ENCODE measurements around the gene ACACA. TPM values are rescaled to one million over a fixed set of nuclear protein-coding genes. Genes with fewer than 3 reads are reported as not detected.
A peak's percentile ranks its signal among the peaks of the same experiment; 100 is the strongest.
"Not testable (repeated sequence)": the region's sequence is repeated elsewhere in the genome, so short reads cannot be mapped to it uniquely, and the experiment has no call there.

Gene ACACA
- total RNA-seq, 1 donor: 24.5 TPM

DNA sequence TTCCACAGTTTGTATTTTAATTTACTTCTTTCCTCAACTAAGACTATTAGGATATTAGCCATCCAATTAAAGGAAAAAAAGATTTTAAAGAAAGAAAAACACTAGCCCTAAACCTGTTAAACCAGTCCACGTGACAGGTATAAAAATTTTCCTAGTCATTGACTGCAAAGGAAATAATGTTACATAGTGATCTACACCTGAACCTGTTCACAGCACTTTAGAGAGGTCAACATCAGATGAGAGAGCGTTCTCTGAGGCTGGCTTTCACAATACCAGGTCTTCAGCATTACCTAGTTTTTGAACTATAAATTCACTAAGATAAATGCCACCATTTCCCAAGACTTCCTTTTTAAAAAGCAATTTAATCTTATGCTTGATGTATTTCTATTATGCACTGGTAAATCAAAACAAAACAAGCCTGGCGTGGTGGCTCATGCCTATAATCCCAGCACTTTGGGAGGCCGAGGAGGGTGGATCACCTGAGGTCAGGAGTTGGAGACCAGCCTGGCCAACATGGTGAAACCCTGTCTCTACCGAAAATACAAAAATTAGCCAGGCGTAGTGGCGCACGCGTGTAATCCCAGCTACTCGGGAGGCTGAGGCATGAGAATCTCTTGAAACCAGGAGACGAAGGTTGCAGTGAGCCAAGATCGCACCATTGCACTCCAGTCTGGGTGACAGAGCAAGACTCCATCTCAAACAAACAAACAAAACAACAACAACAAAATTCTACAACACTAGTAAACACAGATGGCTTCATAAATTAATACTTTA, 49.7 kb downstream of the ACACA start:
- DNase-seq (ENCODE audit: low read depth in 2 of 3, low spot score in 2 of 3): not testable (repeated sequence)

DNA sequence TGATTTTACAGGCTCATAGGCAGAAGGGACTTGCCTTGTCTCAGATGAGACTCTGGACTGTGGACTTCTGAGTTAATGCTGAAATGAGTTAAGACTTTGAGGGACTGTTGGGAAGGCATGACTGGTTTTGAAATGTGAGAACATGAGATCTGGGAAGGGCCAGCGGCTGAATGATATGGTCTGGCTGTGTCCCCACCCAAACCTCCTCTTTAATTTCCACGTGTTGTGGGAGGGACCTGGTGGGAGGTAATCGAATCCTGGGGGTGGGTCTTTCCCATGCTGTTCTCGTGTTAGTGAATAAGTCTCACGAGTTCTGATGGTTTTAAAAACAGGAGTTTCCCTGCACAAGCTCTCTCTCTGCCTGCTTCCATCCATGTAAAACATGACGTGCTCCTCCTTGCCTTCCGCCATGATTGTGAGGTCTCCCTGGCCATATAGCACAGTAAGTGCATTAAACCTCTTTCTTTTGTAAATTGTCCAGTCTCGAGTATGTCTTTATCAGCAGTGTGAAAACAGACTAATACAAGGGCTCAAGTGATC, 59.7 kb downstream of the ACACA start:
- DNase-seq (ENCODE audit: low read depth in 2 of 3, low spot score in 2 of 3): not testable (repeated sequence)

DNA sequence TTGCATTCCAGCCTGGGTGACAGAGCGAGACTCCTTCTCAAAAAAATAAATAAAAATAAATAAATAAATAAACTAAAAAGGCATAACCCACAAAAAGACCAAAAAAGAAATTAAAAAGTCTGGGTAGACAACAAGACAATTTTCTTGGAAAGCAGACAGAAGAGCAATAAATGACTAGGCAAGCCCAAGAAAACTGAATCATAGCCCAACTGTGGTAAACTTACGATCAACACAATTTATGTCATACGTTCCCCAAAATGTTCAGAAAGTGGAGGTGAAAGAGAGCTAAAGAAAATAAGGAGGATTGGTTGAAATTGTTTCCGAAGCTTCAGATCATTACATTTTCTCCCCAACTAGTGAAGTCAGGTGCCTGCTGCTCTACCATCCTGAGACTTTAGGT, 62.1 kb downstream of the ACACA start:
- no peak for DNase-seq (ENCODE audit: low read depth in 2 of 3, low spot score in 2 of 3)

DNA sequence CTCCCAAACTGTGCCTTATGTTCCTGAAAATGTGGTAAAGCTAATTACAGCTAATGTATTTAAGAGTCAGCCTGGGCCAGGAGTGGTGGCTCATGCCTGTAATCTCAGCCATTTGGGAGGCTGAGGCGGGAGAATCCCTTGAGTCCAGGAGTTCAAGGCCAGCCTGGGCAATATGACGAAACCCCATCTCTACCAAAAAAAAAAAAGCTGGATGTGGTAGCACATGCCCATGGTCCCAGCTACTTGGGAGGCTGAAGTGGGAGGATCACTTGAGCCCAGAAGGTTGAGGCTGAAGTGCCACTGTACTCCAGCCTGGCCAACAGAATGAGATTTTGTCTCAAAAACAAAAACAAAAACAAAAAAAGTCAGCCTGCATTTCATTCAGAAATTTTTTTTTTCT, 64.0 kb downstream of the ACACA start:
- no peak for DNase-seq (ENCODE audit: low read depth in 2 of 3, low spot score in 2 of 3)

DNA sequence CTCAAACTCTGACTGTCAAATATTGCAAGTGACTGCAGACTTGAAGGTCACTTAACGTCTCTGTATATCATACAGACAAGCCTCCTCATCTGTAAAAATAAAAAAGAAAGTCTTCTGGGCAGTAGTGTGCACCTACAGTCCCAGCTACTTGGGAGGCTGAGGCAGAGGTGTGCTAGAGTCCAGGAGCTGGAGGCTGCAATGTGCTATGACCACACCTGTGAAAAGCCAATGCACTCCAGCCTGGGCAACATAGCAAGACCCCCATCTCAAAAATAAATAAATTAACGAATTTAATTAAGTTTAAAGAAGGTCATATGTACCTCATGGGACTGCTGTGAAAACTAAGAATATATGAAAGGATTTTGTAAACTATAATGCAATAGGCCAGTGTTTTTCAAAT, 65.8 kb downstream of the ACACA start:
- no peak for DNase-seq (ENCODE audit: low read depth in 2 of 3, low spot score in 2 of 3)

DNA sequence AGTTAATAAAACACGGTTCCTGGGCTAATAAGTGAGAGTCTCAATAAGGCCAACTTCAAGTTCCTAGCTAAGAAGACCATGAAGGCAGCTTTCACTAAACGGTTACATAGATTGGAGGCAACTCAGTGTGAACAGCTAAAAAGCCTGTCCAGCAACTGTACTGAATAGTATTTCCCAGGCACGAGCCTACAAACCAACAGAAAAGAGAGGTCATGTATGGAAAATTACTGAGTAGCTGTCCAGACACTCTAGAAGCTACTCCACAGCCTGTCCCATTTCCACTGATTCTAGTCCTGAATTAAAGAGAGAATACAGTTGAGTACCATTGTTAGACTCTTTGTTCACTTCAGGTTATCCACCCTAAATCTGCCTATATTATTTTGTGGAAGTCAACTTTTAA, 67.3 kb downstream of the ACACA start:
- DNase-seq (ENCODE audit: low read depth in 2 of 3, low spot score in 2 of 3): no peak

DNA sequence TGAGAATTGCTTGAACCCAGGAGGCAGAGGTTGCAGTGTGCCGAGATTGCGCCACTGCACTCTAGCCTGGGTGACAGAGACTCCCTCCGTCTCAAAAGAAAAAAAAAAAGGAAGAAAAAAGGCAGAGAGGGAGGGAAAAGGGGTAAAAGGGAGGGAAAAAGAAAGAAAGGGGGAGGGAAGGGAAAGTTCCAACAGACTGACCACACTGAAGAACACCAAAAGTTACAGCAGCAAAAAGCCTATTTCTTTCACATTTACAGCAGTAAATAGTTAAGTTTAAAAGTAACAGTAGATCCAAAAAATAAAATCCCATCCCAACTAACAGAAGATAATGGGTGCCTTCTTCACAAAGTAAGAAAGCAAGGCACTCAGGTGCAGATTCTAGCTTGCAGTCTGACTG, 67.8 kb downstream of the ACACA start:
- DNase-seq (ENCODE audit: low read depth in 2 of 3, low spot score in 2 of 3): no peak

DNA sequence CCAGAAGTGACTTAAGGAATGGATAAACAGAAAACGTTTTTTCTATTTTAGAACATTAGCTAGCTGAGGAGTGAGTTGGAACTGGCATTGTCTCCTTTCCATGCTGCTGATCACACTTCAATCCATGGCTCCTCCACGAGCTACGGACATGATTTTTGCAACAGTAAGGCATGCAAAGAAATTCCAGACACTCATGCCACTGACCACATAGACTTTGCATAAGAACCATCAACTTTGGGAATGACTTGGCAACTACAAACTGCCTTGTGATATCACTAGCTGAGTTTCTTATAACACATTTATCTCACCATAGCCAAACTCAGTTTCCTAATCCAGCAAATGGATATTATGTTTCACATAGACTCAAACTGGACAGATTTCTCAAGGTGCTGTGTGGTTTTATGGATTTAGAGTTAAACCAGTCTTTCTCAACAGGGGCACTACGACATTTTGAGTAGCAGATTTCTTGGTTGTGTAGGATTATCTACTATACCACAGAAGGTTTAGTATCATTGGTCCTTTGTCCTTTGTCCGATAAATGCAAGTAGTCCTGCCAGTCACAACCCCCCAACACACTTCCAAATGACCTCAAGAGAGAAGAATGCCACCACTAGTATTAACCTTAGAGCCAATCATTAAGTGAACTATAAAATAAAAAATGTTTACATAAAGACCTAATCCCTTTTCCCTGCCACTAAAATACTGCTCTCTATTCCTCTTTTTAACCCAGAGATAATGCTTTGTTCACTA, 79.1 kb downstream of the ACACA start:
- no peak for DNase-seq (ENCODE audit: low read depth in 2 of 3, low spot score in 2 of 3)

DNA sequence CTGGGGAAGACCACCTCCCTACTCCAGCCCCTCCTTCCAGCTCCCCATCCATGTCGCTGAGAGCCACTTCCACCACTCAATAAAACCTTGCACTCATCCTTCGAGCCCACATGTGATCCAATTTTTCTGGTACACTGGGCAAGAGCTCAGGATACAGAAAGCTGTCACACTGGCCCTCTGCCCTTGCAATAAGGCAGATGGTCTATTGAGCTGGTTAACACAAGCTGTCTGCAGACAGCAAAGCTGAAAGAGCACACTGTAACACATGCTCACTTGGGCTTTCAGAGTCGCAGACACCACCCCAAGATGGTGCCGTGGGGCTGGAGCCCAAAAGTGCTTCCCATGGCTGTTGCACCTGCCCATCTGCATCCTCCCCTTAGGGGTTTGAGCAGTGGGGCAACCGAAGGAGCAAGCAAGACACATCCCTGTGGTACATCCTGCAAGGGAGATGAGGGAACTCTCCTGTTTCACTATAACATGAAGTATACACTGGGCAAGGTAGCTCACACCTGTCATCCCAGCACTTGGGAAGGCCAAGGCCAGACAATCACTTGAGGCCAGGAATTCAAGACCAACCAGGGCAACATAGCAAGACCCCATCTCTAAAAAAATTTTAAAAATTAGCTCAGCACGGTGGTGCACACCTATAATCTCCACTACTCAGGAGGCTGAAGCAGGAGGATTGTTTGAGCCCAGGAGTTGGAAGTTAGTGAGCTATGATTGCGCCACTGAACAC, 83.6 kb downstream of the ACACA start:
- DNase-seq (ENCODE audit: low read depth in 2 of 3, low spot score in 2 of 3): no peak

DNA sequence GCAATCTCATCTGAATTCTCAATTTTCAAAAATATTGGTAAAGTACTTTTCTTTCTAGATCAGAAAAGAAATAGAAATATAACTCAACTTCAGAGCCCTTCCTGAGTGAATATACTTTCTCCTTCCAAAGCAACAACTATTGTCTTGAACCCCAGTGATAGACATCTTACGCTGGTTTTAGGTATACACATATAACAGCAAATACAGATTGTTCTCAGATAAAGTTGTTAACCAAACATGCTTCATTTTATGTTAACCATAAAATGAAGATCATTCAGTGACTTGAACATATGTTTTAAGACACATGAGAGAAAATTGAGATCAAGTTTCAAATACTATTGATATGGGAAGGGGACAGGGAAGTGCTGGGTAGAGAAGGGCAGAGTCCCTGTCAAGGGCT, 84.5 kb downstream of the ACACA start:
- no peak for DNase-seq (ENCODE audit: low read depth in 2 of 3, low spot score in 2 of 3)

DNA sequence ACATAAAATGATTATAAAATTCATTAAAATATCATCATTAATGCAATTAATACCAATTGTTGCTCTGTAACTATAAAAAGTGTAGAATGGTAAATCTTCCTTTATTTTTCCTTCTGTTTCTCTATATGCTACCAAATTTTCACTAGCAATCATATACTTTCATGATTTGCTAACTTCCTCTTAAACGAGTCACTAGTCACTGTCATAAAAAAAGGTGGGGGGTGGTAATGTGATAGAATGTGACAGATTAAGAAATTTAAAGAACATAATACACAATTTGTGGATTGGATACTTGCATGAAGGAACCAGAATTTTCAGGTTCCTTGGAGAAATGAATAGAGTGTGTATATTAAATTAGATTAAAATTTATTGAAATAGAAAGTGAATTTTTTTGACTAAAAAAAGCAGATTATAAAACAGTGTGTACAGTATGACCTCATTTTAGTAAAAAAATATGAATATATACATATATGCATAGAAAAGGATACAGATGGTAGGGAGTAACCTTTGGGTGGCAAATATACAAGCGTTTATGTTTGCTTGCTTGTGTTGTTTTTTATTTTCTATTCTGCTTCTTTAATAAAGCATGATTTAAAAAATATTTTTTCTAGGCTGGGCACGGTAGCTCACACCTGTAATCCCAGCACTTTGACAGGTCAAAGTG, 87.6 kb downstream of the ACACA start:
- DNase-seq (ENCODE audit: low read depth in 2 of 3, low spot score in 2 of 3): peak in 1 of 3 donors; percentile 28

DNA sequence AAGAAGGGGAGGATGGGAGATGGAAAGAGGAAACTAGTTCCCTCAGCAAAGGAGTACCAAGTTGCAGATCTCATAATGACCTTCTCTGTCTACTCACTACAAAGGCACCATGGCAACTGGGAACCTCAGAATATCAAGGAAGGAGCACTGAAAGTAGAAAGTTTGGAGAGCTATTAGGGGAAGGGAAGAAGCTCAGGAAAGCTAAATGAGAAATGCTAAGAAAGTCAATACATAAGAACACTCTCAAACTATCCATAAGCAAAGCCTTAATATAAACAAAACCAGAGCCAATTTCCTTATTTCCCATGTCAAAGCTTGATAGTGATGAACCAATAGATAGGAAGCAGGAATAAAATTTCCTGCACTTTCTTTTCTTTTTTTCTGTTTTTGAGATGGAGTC, 88.8 kb downstream of the ACACA start:
- no peak for DNase-seq (ENCODE audit: low read depth in 2 of 3, low spot score in 2 of 3)

DNA sequence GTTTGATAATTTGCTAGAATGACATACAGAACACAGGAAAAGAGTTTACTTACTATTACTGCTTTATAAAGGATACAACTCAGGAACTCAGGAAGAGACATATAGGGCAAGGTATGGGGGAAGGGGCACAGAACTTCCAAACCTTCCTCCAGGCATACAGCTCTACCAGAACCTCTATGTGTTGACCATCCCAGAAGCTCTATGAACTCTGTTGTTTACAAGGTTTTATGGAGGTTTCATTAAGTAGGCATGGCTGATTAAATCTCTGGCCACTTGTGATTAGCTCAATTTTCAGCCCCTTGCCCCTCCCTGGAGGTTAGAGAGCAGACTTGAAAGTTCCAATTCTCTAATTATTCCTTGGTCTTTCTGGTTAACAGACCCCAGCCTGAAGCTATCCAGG, 91.0 kb downstream of the ACACA start:
- DNase-seq (ENCODE audit: low read depth in 2 of 3, low spot score in 2 of 3): no peak

DNA sequence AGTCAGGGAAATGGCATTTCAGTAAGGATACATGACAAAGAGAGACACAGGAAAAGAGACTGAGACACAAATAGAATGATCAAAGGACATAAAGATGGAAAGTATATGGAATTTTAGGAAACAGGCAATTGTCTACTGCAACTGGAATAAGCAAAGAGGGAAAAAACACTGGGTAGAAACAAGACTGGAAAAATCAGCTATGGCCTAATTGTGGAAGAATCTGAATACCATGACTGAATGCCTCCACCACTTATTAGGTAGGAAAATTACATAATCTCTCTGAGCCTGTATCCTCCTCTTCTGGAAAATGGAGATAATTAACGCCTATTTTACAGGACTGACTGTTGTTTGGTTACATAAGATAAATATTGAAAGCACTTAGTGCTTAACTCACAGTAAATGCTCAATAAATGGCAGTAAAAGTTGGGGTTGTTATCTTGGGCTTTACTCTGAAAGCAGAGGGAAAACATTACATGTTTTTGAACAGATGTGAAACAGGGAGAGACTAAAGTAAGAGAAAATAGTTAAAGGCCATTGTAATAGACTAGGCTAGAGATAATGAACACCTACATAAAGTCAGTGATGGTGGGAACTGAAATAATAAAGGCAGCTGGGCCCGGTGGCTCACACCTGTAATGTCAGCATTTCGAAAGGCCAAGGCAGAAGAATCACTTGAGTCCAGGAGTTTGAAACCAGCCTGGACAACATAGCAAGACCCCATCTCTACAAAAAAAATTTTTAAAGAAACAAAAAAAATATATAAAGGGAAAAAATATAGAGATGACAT, 94.3 kb downstream of the ACACA start:
- DNase-seq (ENCODE audit: low read depth in 2 of 3, low spot score in 2 of 3): no peak

DNA sequence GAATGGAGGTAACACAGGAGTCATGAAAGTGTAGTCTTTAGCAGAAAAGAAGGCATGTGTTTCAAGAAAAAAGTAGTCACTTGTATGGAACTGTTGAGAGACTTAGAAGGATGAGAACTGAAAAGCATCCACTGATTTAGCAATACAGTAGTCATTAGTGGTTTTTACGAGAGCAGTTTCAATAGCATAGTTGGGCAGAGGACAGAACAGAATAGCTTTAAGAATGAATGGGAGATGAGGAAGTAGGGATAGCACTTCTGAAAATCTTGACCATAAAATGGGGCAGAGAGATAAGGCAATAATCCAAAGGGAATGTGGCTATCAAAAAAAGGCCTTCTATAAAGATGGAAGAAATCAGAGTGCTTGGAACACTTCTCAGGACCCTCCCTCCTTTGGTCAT, 95.7 kb downstream of the ACACA start:
- no peak for DNase-seq (ENCODE audit: low read depth in 2 of 3, low spot score in 2 of 3)

DNA sequence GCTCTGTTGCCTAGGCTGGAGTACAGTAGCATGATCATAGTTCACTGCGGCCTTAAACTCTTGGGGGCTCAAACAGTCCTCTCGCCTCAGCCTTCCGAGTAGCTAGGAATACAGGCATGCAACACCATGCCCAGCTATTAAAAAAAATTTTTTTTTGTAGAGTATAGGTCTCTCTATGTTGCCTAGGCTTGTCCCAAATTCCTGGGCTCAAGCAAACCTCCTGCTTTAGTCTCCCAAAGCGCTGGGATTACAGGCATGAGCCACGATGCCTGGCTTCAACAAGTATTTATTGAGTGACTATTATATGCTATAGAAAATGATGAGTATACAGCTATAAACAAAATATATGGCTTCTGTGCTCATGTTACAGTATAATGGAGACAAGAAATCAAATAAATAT, 97.6 kb downstream of the ACACA start:
- DNase-seq (ENCODE audit: low read depth in 2 of 3, low spot score in 2 of 3): no peak

DNA sequence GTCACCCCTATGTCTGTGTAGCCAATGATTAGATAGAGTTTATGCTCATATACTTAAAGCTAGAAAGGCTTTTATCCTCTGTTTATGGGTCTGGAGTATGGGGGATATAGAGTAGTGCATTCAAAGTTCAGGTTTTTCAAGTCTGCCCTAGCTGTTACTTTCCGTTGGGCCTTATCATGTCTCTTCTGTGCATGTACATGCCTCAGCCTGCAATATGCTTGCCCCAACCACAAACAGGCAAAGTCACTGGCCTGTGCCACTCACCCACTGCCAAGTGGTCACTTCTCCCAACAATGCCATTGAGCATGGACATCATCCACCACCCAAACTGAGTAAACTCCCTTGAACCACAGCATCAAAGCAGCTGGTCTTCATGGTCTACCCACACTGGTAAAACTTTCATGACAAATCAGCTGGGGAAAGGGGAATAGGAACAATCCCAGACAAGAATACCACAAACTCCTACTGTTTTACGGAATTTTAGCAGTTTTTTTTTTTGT, 101.2 kb downstream of the ACACA start:
- no peak for DNase-seq (ENCODE audit: low read depth in 2 of 3, low spot score in 2 of 3)

DNA sequence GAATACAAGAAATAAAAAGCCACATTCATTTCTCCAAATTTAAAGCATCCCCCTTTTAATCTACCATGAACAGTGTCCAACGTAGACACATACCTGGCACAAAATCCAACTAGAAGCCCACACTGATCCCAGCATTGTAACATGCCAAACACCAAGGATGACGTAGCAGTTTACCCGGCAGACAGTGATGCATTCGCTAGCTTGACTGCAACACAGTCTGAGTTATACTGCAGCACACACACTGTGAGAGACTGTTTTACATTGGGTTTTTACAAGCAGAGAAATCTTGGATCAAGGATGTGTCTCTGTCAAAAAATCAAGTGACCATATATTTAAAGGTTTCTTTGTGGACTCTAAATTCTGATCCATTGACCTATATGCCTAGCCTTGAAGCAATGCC, 105.3 kb downstream of the ACACA start:
- DNase-seq (ENCODE audit: low read depth in 2 of 3, low spot score in 2 of 3): no peak

DNA sequence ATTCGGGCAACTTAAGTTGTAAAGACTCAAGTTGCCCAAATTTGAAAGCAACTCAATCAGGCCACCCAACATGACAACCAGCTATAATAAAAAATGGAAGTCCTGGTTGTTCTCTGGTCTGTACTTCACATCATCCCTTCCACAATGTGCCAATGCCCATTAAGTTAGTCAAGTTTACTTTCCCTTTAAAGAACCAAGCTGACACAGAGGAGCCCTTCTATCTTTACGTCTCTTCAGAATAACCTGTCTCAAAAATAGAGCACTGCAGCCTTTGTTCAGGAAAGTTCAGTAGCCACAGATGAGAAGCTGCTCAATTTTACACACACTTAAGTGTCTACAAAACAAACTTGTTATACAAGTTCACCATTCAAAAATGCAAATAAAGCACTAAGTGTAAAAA, 106.0 kb downstream of the ACACA start:
- DNase-seq (ENCODE audit: low read depth in 2 of 3, low spot score in 2 of 3): no peak
